Measurements from ENCODE around the gene ARAP3. TPM values are rescaled to one million over a fixed set of nuclear protein-coding genes. Genes with fewer than 3 reads are reported as not detected.
A peak's percentile ranks its signal among the peaks of the same experiment; 100 is the strongest.

The ARAP3 gene
- total RNA-seq, 2 donors from 2014 or later = 3.9 to 4.6 TPM

- Histone ChIP-seq H3K4me3 (peak within 1 kb of the TSS in 1 of 2 donors; percentile 43), H3K36me3 (replicated peaks in 1 of 2; ENCODE audit: insufficient read depth in 1 of 2, low read depth in 2 of 2) (no peaks in the 10 kb centered on the region), H3K9me3 (no peaks in the 10 kb centered on the region), H3K27ac (peak within 1 kb of the TSS in 2 of 4 donors; percentile 41 to 47), H3K4me1 (peaks cover 18% of the 10 kb centered on the region), H3K27me3 (no peaks in the 10 kb centered on the region)
- 5 to 7% methylated on average over 17 to 48 of the region's 50 CpGs for WGBS, 2 donors
- ATAC-seq (peak; percentile 99), DNase-seq (peak; percentile 89 to 93 (median 91))
- intact Hi-C loops (cut with DNase I) = no loop called here
- TF ChIP-seq POLR2A (IDR thresholded peaks at IDR 0.05) (peak in 2 of 3 donors; percentile 45 to 47), CTCF (IDR thresholded peaks at IDR 0.05) (peak in 2 of 7 experiments; percentile 5 to 23)
Measured at GRCh38 chr5:141650851-141651727, 30.9 kb downstream of the ARAP3 start, which contains the start of gene FCHSD1. Gene FCHSD1, minus strand, starts transcription at chr5:141651418. Its CDS starts 50 bp downstream, at chr5:141651368.

- Histone ChIP-seq H3K36me3 (replicated peaks in 1 of 2; ENCODE audit: insufficient read depth in 1 of 2, low read depth in 2 of 2) (no peaks in the 10 kb centered on the region), H3K4me3 (no peak overlapping the region), H3K4me1 (peaks cover 18% of the 10 kb centered on the region), H3K27ac (no peak overlapping the region), H3K27me3 (no peaks in the 10 kb centered on the region), H3K9me3 (no peaks in the 10 kb centered on the region)
- TF ChIP-seq CTCF (IDR thresholded peaks at IDR 0.05) (no peak), POLR2A (IDR thresholded peaks at IDR 0.05) (no peak)
- intact Hi-C loops (cut with DNase I) = no loop called here
- ATAC-seq (no peak), DNase-seq (no peak)
Measured at GRCh38 chr5:141649972-141650371, 32.1 kb downstream of the ARAP3 start.

- WGBS, 2 donors = 90 to 93% methylated on average over 16 to 17 of the region's 17 CpGs
- no peak overlapping the region for H3K4me3 ChIP-seq
- TF ChIP-seq CTCF (IDR thresholded peaks at IDR 0.05) (no peak), POLR2A (IDR thresholded peaks at IDR 0.05) (no peak)
Measured at GRCh38 chr5:141649056-141649688, 32.9 kb downstream of the ARAP3 start.

GRCh38 chr5:141647851-141648250 lies 34.2 kb downstream of the ARAP3 start:
- no peaks in the 10 kb centered on the region for H3K9me3 ChIP-seq
- 74 to 80% methylated on average over 3 of the region's 3 CpGs for WGBS, 2 donors
- no peaks in the 10 kb centered on the region for H3K27me3 ChIP-seq
- ATAC-seq (no peak), DNase-seq (no peak)
- no peak for TF ChIP-seq POLR2A (IDR thresholded peaks at IDR 0.05)
- TF ChIP-seq CTCF (IDR thresholded peaks at IDR 0.05) = no peak
- H3K36me3 ChIP-seq (replicated peaks in 1 of 2; ENCODE audit: insufficient read depth in 1 of 2, low read depth in 2 of 2) = no peaks in the 10 kb centered on the region
- intact Hi-C loops (cut with DNase I) = no loop called here
- no peak overlapping the region for H3K4me3 ChIP-seq
- H3K4me1 ChIP-seq = peaks cover 18% of the 10 kb centered on the region
- H3K27ac ChIP-seq = no peak overlapping the region

More at GRCh38 chr5:141649056-141649688, 32.9 kb downstream of the ARAP3 start:
- ATAC-seq = no peak
- intact Hi-C loops (cut with DNase I) = no loop called here
- Histone ChIP-seq H3K36me3 (replicated peaks in 1 of 2; ENCODE audit: insufficient read depth in 1 of 2, low read depth in 2 of 2) (no peaks in the 10 kb centered on the region), H3K27ac (no peak overlapping the region), H3K9me3 (no peaks in the 10 kb centered on the region), H3K27me3 (no peaks in the 10 kb centered on the region), H3K4me1 (peaks cover 18% of the 10 kb centered on the region)
- peak in 3 of 4 donors; percentile 26 to 31 (median 27) for DNase-seq

Measured in body of pancreas (tissue), 4 donors.